Measurements from ENCODE around the gene SIGLEC1.

The SIGLEC1 gene

GRCh38 chr20:3754276-3754630 lies 41.9 kb upstream of the SIGLEC1 start:
- H3K36me3 ChIP-seq (replicated peaks; ENCODE audit: low read depth, low read length) = peaks cover 14% of the 10 kb centered on the region
- TF ChIP-seq CTCF (IDR thresholded peaks at IDR 0.05; ENCODE audit: low read depth, low read length) = no peak
- no peak for TF ChIP-seq EZH2phosphoT487 (IDR thresholded peaks at IDR 0.05; ENCODE audit: low read depth)
- no peaks in the 10 kb centered on the region for H3K4me1 ChIP-seq (ENCODE audit: low read length)
- H3K79me2 ChIP-seq (ENCODE audit: low read length) = no peaks in the 10 kb centered on the region
- no peaks in the 10 kb centered on the region for H3K9me3 ChIP-seq (ENCODE audit: insufficient read depth, low read length)
- no peak overlapping the region for H3K9ac ChIP-seq (ENCODE audit: low read length)
- no peak overlapping the region for H2AFZ ChIP-seq (ENCODE audit: low read depth, low read length)
- H3K4me3 ChIP-seq (ENCODE audit: low read length) = no peak overlapping the region
- no peaks in the 10 kb centered on the region for H3K27me3 ChIP-seq (ENCODE audit: low read depth, low read length)
- H4K20me1 ChIP-seq (ENCODE audit: insufficient read depth, low read length) = no peaks in the 10 kb centered on the region; the same call in 1 of the 2 replicates
- no peak overlapping the region for H3K27ac ChIP-seq (ENCODE audit: low read length)
- H3K4me2 ChIP-seq (ENCODE audit: low read length) = no peak overlapping the region

- no peak overlapping the region for H3K4me3 ChIP-seq (ENCODE audit: low read length)
- H3K79me2 ChIP-seq (ENCODE audit: low read length) = no peaks in the 10 kb centered on the region
- H3K4me1 ChIP-seq (ENCODE audit: low read length) = no peaks in the 10 kb centered on the region
- no peak overlapping the region for H3K9ac ChIP-seq (ENCODE audit: low read length)
- no peaks in the 10 kb centered on the region; the same call in 1 of the 2 replicates for H4K20me1 ChIP-seq (ENCODE audit: insufficient read depth, low read length)
- no peak overlapping the region for H2AFZ ChIP-seq (ENCODE audit: low read depth, low read length)
- H3K9me3 ChIP-seq (ENCODE audit: insufficient read depth, low read length) = no peaks in the 10 kb centered on the region
- H3K27ac ChIP-seq (ENCODE audit: low read length) = no peak overlapping the region
- H3K27me3 ChIP-seq (ENCODE audit: low read depth, low read length) = no peaks in the 10 kb centered on the region
- no peak overlapping the region for H3K4me2 ChIP-seq (ENCODE audit: low read length)
- H3K36me3 ChIP-seq (replicated peaks; ENCODE audit: low read depth, low read length) = peaks cover 14% of the 10 kb centered on the region
- TF ChIP-seq EZH2phosphoT487 (IDR thresholded peaks at IDR 0.05; ENCODE audit: low read depth) = no peak
- no peak for TF ChIP-seq CTCF (IDR thresholded peaks at IDR 0.05; ENCODE audit: low read depth, low read length)
Observed at GRCh38 chr20:3753501-3754275, 41.3 kb upstream of the SIGLEC1 start.

- H3K79me2 ChIP-seq (ENCODE audit: low read length) = no peaks in the 10 kb centered on the region
- TF ChIP-seq EZH2phosphoT487 (IDR thresholded peaks at IDR 0.05; ENCODE audit: low read depth) (no peak), CTCF (IDR thresholded peaks at IDR 0.05; ENCODE audit: low read depth, low read length) (peak; percentile 84)
- no peak overlapping the region for H3K4me3 ChIP-seq (ENCODE audit: low read length)
- H3K4me2 ChIP-seq (ENCODE audit: low read length) = no peak overlapping the region
- H3K9ac ChIP-seq (ENCODE audit: low read length) = no peak overlapping the region
- peaks cover 11% of the 10 kb centered on the region for H3K36me3 ChIP-seq (replicated peaks; ENCODE audit: low read depth, low read length)
- no peak overlapping the region for H3K27ac ChIP-seq (ENCODE audit: low read length)
- H3K9me3 ChIP-seq (ENCODE audit: insufficient read depth, low read length) = no peaks in the 10 kb centered on the region
- no peak overlapping the region for H2AFZ ChIP-seq (ENCODE audit: low read depth, low read length)
- no peaks in the 10 kb centered on the region for H3K27me3 ChIP-seq (ENCODE audit: low read depth, low read length)
- H4K20me1 ChIP-seq (ENCODE audit: insufficient read depth, low read length) = no peaks in the 10 kb centered on the region; the same call in 1 of the 2 replicates
- H3K4me1 ChIP-seq (ENCODE audit: low read length) = no peaks in the 10 kb centered on the region
Observed at GRCh38 chr20:3753098-3753497, 40.7 kb upstream of the SIGLEC1 start.

GRCh38 chr20:3752386-3752759 lies 40.0 kb upstream of the SIGLEC1 start:
- H3K4me1 ChIP-seq (ENCODE audit: low read length) = no peaks in the 10 kb centered on the region
- no peak overlapping the region for H3K4me2 ChIP-seq (ENCODE audit: low read length)
- no peak for TF ChIP-seq CTCF (IDR thresholded peaks at IDR 0.05; ENCODE audit: low read depth, low read length)
- TF ChIP-seq EZH2phosphoT487 (IDR thresholded peaks at IDR 0.05; ENCODE audit: low read depth) = no peak
- no peak overlapping the region for H3K4me3 ChIP-seq (ENCODE audit: low read length)
- H3K9ac ChIP-seq (ENCODE audit: low read length) = no peak overlapping the region
- H4K20me1 ChIP-seq (ENCODE audit: insufficient read depth, low read length) = no peaks in the 10 kb centered on the region; the same call in 1 of the 2 replicates
- no peaks in the 10 kb centered on the region for H3K27me3 ChIP-seq (ENCODE audit: low read depth, low read length)
- peaks cover 6% of the 10 kb centered on the region for H3K36me3 ChIP-seq (replicated peaks; ENCODE audit: low read depth, low read length)
- H3K27ac ChIP-seq (ENCODE audit: low read length) = no peak overlapping the region
- no peaks in the 10 kb centered on the region for H3K79me2 ChIP-seq (ENCODE audit: low read length)
- H3K9me3 ChIP-seq (ENCODE audit: insufficient read depth, low read length) = no peaks in the 10 kb centered on the region
- no peak overlapping the region for H2AFZ ChIP-seq (ENCODE audit: low read depth, low read length)
